ENCODE results near the gene LMCD1. TPM values are rescaled to one million over a fixed set of nuclear protein-coding genes. Genes with fewer than 3 reads are reported as not detected.
"Not testable (repeated sequence)": the region's sequence is repeated elsewhere in the genome, so short reads cannot be mapped to it uniquely, and the experiment has no call there.

Gene LMCD1
- polyA plus RNA-seq, 1 donor, result 26.4 TPM

DNA sequence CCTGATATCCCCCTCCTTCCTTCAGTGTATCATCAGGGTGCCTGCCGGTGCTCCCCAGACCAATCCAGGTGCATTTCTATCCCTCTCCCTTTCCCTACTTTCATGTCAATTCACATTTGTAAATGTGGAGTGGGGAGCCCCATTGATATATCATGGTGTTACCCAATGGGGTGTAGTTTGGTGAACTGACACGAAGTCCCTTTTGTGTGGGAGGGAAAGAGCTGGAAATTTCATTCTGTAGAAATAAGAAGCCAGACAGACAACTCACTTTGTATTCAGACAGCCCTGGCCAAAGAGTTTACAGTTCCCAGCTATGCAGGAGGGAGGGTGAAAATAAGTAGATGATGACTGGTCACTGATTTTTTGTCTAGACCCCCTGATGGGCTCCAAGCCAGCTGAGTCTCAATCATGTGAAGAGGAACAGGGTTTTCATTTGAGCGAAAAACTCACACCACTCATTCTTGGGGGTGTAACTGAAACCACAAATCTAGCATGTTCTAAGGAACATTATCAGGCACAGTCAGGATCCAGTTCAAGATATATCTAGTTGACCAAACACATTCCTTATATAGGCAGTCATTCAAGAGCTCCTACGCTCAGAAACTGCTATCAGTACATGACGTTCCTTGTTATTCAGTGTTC lies 58.9 kb downstream of the LMCD1 start:
- DNase-seq, result no peak

GRCh38 chr3:8561370-8561769 lies 59.7 kb downstream of the LMCD1 start:
- DNase-seq, result no peak

- no peak for DNase-seq
Observed at GRCh38 chr3:8562081-8562595, 60.5 kb downstream of the LMCD1 start.

DNA sequence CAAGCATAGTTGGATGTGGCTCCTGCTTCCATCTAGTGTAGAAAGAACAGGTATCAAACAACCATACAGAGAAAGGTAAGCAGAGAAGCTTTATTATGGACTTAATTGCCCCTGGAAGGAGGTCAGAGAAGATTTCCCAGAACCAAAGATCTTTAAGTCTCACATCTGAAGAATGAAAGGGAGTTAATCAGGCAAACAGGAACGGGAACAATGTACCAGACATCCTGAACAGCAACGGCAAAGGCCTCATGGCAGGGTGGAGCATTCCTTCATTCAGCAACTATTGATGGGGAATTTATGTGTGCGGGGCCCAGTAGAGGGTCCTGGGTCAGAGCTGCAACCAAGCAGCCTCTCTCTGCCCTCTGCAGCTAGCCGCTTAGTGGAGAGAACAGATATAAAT lies 61.5 kb downstream of the LMCD1 start:
- no peak for DNase-seq

DNA sequence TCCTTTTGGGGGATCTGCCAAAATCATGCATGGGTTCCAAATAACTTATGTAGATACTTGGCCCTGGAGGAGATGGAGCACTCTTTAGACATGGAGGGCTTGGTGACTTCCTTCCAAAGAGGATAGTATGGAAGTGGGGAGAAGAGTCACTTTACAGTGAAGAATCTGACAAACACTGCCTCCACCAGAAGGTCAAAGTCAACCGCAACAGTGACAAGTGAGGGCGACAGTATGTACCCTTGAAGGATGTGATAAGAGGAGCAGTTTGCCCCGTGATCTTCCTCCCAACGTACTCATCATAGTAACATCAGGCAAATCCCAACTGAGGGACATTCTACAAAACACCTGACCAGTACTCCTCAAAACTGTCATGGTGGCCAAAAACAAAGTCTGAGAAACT lies 62.0 kb downstream of the LMCD1 start:
- DNase-seq, result no peak

- DNase-seq, result no peak
Observed at GRCh38 chr3:8565376-8565775, 63.8 kb downstream of the LMCD1 start.

DNA sequence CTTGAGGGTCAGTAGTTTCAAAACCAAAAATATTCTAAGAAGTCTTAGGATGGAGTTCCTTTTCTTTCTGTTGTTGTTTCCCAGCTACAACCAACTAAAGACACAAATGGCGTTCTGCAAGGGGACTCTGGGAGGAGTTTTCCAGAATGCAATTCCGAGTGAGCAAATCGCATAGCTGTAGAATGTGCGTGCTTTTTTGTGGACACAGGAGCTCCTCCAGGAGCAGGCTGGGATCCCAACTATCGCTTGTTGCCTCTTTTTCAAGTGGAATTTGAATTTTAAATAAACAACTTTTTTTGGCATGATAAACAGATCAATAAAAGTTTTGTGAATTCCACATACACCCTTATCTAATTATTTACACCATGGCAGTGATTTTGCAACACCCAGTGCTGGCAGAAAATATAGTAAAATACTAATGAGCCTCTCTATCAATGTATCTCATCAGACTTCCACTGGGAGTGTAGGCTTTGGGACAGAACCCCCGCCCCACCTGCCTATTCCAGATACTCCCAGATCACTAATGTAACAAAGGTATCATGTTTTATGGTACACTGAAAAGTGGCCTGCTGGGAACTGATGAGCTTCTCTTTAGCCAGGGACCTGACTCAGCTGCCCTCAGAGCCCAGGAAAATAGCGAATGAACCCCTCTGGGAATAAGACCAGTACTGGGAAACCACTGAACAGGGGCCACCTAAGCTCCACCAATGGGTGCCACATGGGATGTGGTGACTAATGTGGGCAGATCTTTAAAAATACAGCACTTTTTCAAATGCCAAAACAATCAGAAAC lies 66.4 kb downstream of the LMCD1 start:
- no peak for DNase-seq

- no peak for DNase-seq
Observed at GRCh38 chr3:8571256-8571655, 69.6 kb downstream of the LMCD1 start.

DNA sequence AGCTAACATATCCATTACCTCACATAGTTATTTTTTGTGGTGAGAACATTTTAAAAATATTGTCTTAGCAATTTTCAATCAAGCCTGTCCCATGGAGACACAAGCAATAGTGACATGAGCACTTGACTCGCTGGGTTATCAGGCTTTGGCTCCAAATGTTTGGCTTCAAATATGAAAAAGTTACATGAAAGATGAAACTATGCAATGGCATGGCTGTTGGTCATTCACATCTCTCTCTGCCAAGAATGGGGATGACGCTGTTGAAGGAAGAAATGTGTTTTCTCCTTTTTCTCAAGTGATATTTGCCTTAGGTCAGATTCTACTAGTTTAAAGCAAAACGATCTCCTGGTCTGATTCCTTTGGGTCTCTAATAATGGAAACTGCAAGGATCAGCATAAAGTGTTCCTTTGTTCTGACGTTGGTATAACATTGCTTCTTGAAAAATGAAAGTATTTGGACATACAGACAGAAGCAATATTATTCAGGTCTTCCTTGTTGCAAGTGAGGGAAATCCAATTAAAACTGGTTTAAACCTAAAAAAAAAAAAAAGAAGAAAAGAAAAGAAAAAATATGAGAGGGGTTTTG lies 71.8 kb downstream of the LMCD1 start:
- no peak for DNase-seq

DNA sequence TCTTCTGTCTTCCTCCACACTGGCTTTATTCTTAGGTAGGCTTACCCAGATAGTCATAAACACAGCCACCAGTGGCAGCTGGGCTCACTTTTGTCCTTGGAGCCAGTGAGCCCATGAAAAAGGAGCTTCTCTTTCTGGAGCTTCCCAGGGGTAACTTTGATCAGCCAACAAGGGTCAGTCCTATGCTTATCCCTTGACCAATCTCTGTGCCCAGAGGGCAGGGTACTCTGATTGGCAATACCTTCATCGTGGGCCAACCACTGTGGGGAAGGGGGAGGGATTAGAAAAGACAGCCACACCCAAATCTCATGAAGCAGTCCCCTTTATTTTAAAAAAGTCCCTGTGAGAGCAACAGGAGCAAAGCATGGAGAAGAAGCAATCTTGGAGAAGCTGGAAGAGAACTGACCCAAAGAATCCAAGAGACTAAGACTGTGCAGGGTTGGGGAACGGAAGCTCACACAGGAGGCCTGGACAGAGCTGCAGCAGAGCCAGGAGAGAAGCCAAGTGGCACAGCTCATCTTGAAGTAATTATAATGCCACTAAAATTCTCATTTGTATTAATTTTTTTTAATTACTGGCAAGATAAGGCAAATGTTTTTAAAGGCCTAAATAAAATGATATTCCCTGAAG lies 72.5 kb downstream of the LMCD1 start:
- no peak for DNase-seq

- no peak for DNase-seq
Observed at GRCh38 chr3:8574670-8575322, 73.2 kb downstream of the LMCD1 start.

DNA sequence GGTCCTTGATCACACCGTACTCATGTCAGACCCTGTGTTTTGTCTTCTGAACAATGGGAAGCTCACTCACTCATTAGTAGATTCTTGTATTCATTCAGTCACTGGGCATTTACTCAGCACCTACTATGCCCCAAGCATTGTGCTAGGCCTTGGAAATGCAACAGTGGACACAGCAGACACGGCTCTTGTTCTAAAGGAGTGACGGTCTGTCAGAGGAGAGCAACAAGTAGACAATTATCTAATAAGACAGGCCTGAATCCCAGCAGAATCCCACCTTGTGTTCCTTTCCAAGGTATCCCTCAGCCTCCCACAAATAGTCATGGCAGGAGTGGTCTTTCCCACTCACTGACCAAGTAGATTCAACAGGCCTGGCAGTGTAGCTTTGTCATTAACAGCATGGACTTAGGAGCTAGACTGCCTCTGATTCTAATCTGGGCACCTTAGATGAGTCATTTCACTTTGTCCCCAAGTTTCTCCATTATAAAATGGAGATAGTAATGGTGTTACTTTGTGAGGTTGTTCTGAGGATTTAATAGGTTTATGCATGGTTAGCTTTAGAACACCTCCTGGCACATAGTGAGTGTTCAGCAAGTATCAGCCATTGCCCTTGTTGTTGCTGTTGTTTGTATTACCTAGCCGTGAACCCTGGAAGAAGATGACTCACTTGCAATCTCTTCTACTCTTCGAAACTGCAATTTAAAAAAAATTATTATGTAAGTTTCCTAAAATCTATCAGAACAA lies 73.9 kb downstream of the LMCD1 start:
- no peak for DNase-seq

DNA sequence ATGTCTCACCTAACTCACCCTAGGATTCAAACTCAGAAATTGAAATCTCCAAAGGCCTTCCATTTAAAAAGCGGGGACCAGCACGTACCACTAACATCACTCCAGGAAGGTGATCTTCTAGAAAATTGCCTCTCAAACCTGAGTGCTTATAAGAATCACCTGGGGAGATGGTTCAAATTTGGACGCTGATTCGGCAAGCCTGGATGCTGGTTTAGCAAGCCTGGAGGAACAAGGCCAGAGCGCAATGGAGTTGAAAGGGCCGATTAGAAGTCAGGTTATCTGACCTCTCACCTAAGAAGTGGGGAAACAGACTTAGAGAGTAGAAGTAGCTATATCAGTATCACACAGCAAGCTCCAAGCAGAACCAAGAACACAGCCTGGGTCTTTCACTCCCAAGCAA lies 74.8 kb downstream of the LMCD1 start:
- DNase-seq, result no peak

DNA sequence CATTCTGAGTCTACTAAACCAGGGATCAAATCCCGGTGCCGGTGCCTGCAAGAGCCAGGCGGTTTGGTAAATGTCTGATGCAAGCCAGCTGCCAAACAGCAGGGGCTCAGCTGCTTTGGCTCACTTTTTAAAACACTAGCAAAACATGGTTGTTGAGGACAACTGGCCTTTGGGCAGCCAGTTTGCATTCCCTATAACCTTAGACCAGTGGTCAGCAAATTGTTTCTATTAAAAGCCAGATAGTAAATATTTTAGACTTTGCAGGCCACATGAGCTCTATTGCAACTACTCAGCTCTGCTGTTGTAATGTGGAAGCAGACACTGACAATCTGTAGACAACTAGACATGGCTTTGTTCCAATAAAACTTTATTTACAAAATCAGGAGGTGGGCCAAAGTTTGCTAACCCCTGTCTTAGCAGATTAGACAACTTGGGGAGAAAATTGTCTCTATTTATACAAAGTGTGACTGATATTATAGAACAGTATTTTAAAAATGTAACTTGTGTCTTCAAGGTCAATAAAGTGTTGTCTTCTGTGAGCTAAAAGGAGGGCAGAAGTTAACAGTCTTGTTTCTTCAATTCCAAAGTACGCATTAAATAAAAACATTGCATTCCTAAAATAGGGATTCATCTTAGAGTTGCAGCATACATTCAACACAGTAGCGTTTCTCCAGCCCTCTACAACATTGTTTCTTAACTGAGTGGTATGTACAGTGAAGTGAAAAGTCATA lies 75.4 kb downstream of the LMCD1 start:
- no peak for DNase-seq

DNA sequence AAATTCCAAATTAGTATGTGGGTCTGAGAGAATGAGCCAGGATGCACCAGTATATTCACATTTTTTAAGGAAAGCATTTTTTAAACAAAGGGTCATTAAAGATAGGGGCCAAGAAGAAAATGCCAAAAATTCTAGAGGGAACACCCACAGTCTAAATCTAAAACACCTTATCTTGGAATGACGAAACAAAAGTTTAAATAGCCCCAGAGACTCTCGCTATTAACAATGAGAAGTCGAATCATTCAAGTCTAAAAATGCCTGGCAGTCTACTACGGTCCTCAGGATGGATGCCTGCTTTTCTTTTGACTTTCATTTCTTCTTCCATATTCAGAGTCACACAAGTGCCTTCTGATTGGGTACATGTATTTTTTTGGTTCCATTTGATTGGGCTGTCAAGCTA lies 76.7 kb downstream of the LMCD1 start:
- no peak for DNase-seq

- DNase-seq, result no peak
Observed at GRCh38 chr3:8579096-8579495, 77.5 kb downstream of the LMCD1 start.

- no peak for DNase-seq
Observed at GRCh38 chr3:8579943-8580342, 78.3 kb downstream of the LMCD1 start.

DNA sequence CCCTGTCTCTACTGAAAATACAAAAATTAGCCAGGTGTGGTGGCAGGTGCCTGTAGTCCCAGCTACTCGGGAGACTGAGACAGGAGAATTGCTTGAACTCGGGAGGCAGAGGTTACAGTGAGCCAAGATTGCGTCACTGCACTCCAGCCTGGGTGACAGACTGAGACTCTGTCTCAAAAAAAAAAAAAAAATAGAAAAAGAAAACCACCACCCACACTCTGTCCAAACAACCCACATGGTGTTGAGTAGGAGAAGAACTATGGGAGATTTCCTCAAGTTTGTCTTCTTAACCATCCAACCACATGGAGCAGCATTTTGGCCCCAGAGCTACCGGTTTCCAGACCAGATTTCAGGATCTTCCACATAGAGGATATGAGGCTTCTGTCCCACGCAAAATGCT lies 78.8 kb downstream of the LMCD1 start:
- DNase-seq, result not testable (repeated sequence)

DNA sequence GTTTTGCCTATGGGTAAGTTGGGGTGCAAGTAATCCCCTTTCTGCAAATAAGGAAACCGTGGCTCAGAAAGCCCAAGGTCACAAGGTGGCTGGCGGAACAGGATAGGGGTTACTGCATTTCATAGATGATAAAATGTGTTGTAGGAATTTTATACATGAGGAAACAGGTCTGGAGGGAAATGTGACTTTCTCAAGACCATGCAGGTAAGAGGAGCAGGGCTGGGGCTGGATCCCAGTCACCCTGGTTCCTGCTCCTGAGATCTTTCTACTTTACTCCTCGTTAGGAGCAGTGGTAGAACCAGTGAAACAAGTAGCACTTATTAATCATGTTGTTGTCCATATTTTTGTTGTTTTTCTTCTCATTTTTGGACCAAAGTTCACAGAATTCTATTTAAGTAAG lies 79.8 kb downstream of the LMCD1 start:
- DNase-seq, result no peak

DNA sequence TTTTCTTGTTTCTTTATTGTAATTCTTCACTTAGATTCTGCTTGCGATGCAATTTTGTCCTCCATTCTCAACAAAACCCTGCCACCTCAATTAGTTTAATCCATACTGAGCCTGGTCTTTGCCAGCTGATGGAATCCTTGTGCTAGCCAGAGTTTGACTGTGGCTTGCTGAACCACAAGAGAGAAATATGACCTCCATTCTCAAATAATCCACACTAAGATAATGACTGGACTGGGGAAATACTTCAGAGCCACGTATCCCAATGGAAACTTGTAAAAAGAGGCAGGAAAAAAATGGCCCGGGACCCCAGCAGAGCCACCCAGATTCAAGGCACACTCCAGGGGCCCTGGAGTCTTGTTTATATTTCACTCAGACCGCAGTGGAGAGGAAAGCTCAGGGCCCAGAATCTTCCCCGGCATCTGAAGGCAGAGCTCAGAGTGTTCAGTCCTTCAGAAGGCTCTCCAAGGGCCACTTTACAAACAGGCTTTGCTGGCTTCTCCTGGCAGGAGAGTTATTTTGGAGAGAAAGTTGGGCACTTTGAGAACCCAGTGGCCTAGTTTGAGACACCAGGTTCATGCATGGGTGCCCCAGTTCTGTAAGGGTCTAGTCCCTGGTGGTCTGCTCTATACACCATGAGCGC lies 80.3 kb downstream of the LMCD1 start:
- no peak for DNase-seq
